Hepatocyte (in vitro differentiated cells): ENCODE measurements around the gene POM121L2. TPM values are rescaled to one million over a fixed set of nuclear protein-coding genes. Genes with fewer than 3 reads are reported as not detected.

ENCODE experiments used
- DNase-seq: peaks from one replicate; pipeline ENCODE4 v3.0.0-alpha.2; 2016; ENCODE audit warnings: low spot score
- H2AFZ ChIP-seq: fragments of 200-600 bp; sonication (generic); 2 replicates; pipeline ENCODE4 v1.6.0; 2016; ENCODE audit warnings: antibody characterized with exemption, mild to moderate bottlenecking
- H3K27ac ChIP-seq: fragments of 200-600 bp; sonication (generic); 2 replicates; pipeline ENCODE4 v1.5.1; 2016; ENCODE audit warnings: mild to moderate bottlenecking
- H3K27me3 ChIP-seq: fragments of 200-600 bp; sonication (generic); 2 replicates; pipeline ENCODE4 v1.6.1; 2016
- H3K36me3 ChIP-seq: fragments of 200-600 bp; sonication (generic); replicated peaks from 2 replicates; pipeline ENCODE4 v1.5.1; 2016; ENCODE audit warnings: low read depth; ENCODE audit not compliant: insufficient read depth
- H3K4me1 ChIP-seq: fragments of 200-600 bp; sonication (generic); 2 replicates; pipeline ENCODE4 v1.5.1; 2016; ENCODE audit warnings: mild to moderate bottlenecking, moderate library complexity; ENCODE audit not compliant: insufficient read depth
- H3K4me2 ChIP-seq: fragments of 200-600 bp; sonication (generic); 2 replicates; pipeline ENCODE4 v1.6.0; 2016
- H3K4me3 ChIP-seq: fragments of 200-600 bp; sonication (generic); 2 replicates; pipeline ENCODE4 v1.5.1; 2016; ENCODE audit warnings: mild to moderate bottlenecking
- H3K79me2 ChIP-seq: fragments of 200-600 bp; sonication (generic); 2 replicates; pipeline ENCODE4 v1.6.0; 2017; ENCODE audit warnings: mild to moderate bottlenecking
- H3K9me2 ChIP-seq: fragments of 200-600 bp; sonication (generic); replicated peaks from 2 replicates; pipeline ENCODE4 v1.6.0; 2017; ENCODE audit warnings: mild to moderate bottlenecking; ENCODE audit not compliant: insufficient read depth
- H3K9me3 ChIP-seq: fragments of 200-600 bp; sonication (generic); 2 replicates; pipeline ENCODE4 v1.5.1; 2016; ENCODE audit warnings: low read depth, mild to moderate bottlenecking
- H4K20me1 ChIP-seq: fragments of 200-600 bp; sonication (generic); 2 replicates; pipeline ENCODE4 v1.6.0; 2016; ENCODE audit warnings: mild to moderate bottlenecking; ENCODE audit not compliant: insufficient read depth, poor library complexity, severe bottlenecking
- CTCF ChIP-seq: fragments of 200-600 bp; sonication (generic); IDR thresholded peaks from 2 replicates; pipeline ENCODE4 v1.5.1; 2016; ENCODE audit warnings: antibody characterized with exemption, mild to moderate bottlenecking; ENCODE audit not compliant: poor library complexity
- EZH2 ChIP-seq: fragments of 200-600 bp; sonication (generic); IDR thresholded peaks from 2 replicates; pipeline ENCODE4 v1.6.1; 2016; ENCODE audit warnings: antibody characterized with exemption, mild to moderate bottlenecking, borderline replicate concordance
- EZH2phosphoT487 ChIP-seq: fragments of 200-600 bp; sonication (generic); IDR thresholded peaks from one replicate; pipeline ENCODE4 v1.6.1; 2018; ENCODE audit warnings: antibody characterized with exemption, mild to moderate bottlenecking, low read depth, moderate library complexity; ENCODE audit not compliant: unreplicated experiment, severe bottlenecking
- WGBS: methylation state at CpG from one replicate; pipeline ENCODE4 v1.1.6; 2016; ENCODE audit warnings: low lambda C conversion rate; ENCODE audit errors: missing lambda C conversion rate; 5-methylcytosine and 5-hydroxymethylcytosine counted together
- polyA plus RNA-seq: library from polyadenylated mRNA; unstranded; fragments of >200 nt; fragmentation: Nextera tagmentation; extraction: Ambion mirVana; gene quantifications from 2 replicates; pipeline ENCODE4 v1.2.1, GENCODE V29; 2016
- total RNA-seq: library from RNA; depleted of rRNA; stranded (reverse); fragments of >200 nt; gene quantifications from 2 replicates; pipeline ENCODE4 v1.2.3, GENCODE V29; 2014

POM121L2 gene
- total and polyA plus RNA-seq, 2 experiments from 2014 or later: not detected

GRCh38 chr6:27303613-27304272 is 8.3 kb downstream of the POM121L2 start:
- Histone ChIP-seq H3K4me2 (no peak overlapping the region), H3K79me2 (no peaks in the 10 kb centered on the region), H3K27me3 (peaks cover 8% of the 10 kb centered on the region), H2AFZ (no peak overlapping the region), H4K20me1 (no peaks in the 10 kb centered on the region), H3K9me2 (no peaks in the 10 kb centered on the region), H3K4me1 (no peaks in the 10 kb centered on the region), H3K4me3 (no peak overlapping the region), H3K27ac (no peak overlapping the region), H3K36me3 (no peaks in the 10 kb centered on the region), H3K9me3 (no peaks in the 10 kb centered on the region)
- no peak for DNase-seq
- WGBS: 67% methylated on average over 16 of the region's 16 CpGs
- no peak for TF ChIP-seq EZH2
- TF ChIP-seq CTCF: no peak
- no peak for TF ChIP-seq EZH2phosphoT487

GRCh38 chr6:27297857-27298730 is 14.0 kb downstream of the POM121L2 start:
- H3K27me3 ChIP-seq: peaks cover 31% of the 10 kb centered on the region
- H3K9me2 ChIP-seq: no peaks in the 10 kb centered on the region
- H3K4me3 ChIP-seq: no peak overlapping the region
- no peaks in the 10 kb centered on the region for H4K20me1 ChIP-seq
- H3K27ac ChIP-seq: no peak overlapping the region
- no peak for TF ChIP-seq EZH2phosphoT487
- DNase-seq: peak; percentile 27
- H3K9me3 ChIP-seq: no peaks in the 10 kb centered on the region
- H3K36me3 ChIP-seq: no peaks in the 10 kb centered on the region
- H2AFZ ChIP-seq: no peak overlapping the region
- no peaks in the 10 kb centered on the region for H3K4me1 ChIP-seq
- H3K79me2 ChIP-seq: no peaks in the 10 kb centered on the region
- WGBS: 20% methylated on average over 22 of the region's 22 CpGs
- peak overlapping the region; percentile 87 for H3K4me2 ChIP-seq

DNA sequence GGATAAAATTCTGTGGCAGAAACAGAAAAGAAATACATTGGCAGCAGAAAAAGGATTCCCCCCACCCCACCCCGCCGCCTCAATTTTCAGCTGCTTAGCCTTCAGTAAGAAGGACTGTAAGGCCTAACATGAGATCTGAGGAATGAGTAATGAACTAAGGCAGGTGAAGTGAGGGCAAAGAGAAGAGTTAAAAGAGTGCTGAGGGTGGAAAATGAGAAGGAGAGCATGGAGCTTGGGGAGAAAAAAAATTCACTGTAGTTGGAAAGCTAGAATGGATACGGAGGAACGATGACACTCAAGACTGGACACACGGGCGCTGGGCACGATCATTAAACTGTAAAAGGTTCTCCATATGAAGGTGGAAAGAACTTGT is 14.6 kb downstream of the POM121L2 start:
- no peaks in the 10 kb centered on the region for H3K9me2 ChIP-seq
- H3K27ac ChIP-seq: no peak overlapping the region
- no peak overlapping the region for H2AFZ ChIP-seq
- no peaks in the 10 kb centered on the region for H3K79me2 ChIP-seq
- H3K4me2 ChIP-seq: peak overlapping the region; percentile 87
- H4K20me1 ChIP-seq: no peaks in the 10 kb centered on the region
- no peak for TF ChIP-seq CTCF
- no peak for TF ChIP-seq EZH2phosphoT487
- TF ChIP-seq EZH2: no peak
- H3K36me3 ChIP-seq: no peaks in the 10 kb centered on the region
- H3K27me3 ChIP-seq: peaks cover 31% of the 10 kb centered on the region
- WGBS: 20% methylated on average over 7 of the region's 7 CpGs
- DNase-seq: no peak
- no peaks in the 10 kb centered on the region for H3K4me1 ChIP-seq
- no peak overlapping the region for H3K4me3 ChIP-seq
- H3K9me3 ChIP-seq: no peaks in the 10 kb centered on the region
